ENCODE results near the gene USP13.

DNA sequence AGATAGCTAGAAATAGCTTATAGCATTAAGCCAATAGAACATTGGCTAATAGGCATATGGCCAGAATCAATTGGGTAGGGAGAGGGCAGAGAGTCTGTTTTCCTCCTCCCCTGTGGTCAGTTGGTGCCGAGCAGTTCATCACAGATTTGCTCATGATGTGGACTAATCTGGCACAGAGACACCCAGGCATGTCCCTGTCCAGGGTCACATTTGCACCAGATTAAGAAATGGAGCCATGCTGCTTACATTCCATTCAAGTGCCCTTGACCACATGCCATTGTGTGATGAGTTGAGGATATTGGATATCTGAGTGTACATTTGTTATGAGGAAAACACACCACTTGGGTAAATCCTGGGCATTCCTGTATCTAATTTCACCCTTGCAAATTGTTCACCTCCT is 53.4 kb downstream of the USP13 start:
- TF ChIP-seq, protein P1, sequence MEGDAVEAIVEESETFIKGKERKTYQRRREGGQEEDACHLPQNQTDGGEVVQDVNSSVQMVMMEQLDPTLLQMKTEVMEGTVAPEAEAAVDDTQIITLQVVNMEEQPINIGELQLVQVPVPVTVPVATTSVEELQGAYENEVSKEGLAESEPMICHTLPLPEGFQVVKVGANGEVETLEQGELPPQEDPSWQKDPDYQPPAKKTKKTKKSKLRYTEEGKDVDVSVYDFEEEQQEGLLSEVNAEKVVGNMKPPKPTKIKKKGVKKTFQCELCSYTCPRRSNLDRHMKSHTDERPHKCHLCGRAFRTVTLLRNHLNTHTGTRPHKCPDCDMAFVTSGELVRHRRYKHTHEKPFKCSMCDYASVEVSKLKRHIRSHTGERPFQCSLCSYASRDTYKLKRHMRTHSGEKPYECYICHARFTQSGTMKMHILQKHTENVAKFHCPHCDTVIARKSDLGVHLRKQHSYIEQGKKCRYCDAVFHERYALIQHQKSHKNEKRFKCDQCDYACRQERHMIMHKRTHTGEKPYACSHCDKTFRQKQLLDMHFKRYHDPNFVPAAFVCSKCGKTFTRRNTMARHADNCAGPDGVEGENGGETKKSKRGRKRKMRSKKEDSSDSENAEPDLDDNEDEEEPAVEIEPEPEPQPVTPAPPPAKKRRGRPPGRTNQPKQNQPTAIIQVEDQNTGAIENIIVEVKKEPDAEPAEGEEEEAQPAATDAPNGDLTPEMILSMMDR (IDR thresholded peaks at IDR 0.05) = no peak
- TF ChIP-seq EZH2 (IDR thresholded peaks at IDR 0.05; ENCODE audit: borderline replicate concordance, insufficient read depth, low read depth, low read length, poor library complexity, severe bottlenecking) = no peak
